Suprapubic skin (tissue), 4 donors: ENCODE measurements around the gene FIGN. TPM values are rescaled to one million over a fixed set of nuclear protein-coding genes. Genes with fewer than 3 reads are reported as not detected.

Experiments used
- DNase-seq, 2 donors: peaks; one replicate each; pipeline ENCODE4 v3.0.0-alpha.2; 2019; ENCODE audit warnings: low spot score in 2 of 2
- H3K27ac ChIP-seq: fragments of 200-600 bp; sonication (generic); one replicate; pipeline ENCODE4 v1.5.1; 2019
- H3K27me3 ChIP-seq: fragments of 200-600 bp; sonication (generic); one replicate; pipeline ENCODE4 v1.5.1; 2019
- H3K36me3 ChIP-seq: fragments of 200-600 bp; sonication (generic); one replicate; pipeline ENCODE4 v1.5.1; 2019
- H3K4me1 ChIP-seq: fragments of 200-600 bp; sonication (generic); one replicate; pipeline ENCODE4 v1.5.1; 2019
- H3K4me3 ChIP-seq: fragments of 200-600 bp; sonication (generic); one replicate; pipeline ENCODE4 v1.5.1; 2019; ENCODE audit warnings: mild to moderate bottlenecking
- H3K9me3 ChIP-seq: fragments of 200-600 bp; sonication (generic); one replicate; pipeline ENCODE4 v1.5.1; 2019
- EP300 ChIP-seq: sonication (generic); formaldehyde crosslinking; IDR thresholded peaks from one replicate; pipeline ENCODE4 v1.6.1; 2017; ENCODE audit warnings: antibody characterized with exemption
- POLR2A ChIP-seq, 2 donors: fragments of 450-650 bp; IDR thresholded peaks; one replicate each; pipeline ENCODE4 v1.6.1; 2017; ENCODE audit warnings: antibody characterized with exemption in 2 of 2, mild to moderate bottlenecking in 2 of 2, moderate library complexity in 2 of 2
- POLR2AphosphoS5 ChIP-seq, 3 donors: sonication (generic); formaldehyde crosslinking; IDR thresholded peaks; one replicate each; pipeline ENCODE4 v1.6.1; 2017; ENCODE audit warnings: antibody characterized with exemption in 3 of 3
- WGBS: methylation state at CpG from one replicate; pipeline ENCODE4 v1.1.5; 2018; 5-methylcytosine and 5-hydroxymethylcytosine counted together
- total RNA-seq, 4 donors: library from RNA; depleted of rRNA; stranded (reverse); fragments of >200 nt; gene quantifications; one replicate each; pipeline ENCODE4 v1.1.0, GENCODE V29; 2016
- TF ChIP-seq, protein P1 (sequence below), 2 donors: fragments of 200-600 bp in 1 of 2; fragments of 450-650 bp in 1 of 2; sonication (generic) in 1 of 2; IDR thresholded peaks; one replicate each; pipeline ENCODE4 v1.5.1; 2016 to 2019; ENCODE audit warnings: antibody characterized with exemption in 2 of 2, mild to moderate bottlenecking in 1 of 2, moderate library complexity in 1 of 2

Gene FIGN
- total RNA-seq, 4 donors from 2014 or later, result 1.6 to 2.2 (median 1.9) TPM

DNA sequence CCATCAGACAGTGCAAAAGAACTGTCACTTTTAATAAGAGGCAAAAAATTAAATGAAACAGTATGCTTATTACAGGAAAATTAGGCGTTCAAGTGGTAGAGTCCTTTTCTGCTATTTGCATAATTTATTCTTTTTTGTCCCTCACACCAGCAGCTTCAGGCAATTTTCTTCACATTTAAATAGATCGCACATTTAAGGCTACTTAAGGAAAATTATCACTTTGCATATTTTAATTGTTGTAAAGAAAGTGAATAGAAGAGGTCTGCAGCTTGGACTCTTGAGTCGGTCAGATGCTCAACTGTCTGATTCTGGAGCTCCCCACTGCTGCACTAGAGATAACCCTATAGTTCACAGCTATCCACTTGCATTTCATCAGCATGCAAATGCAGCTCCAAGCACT is 141.3 kb downstream of the FIGN start:
- H3K36me3 ChIP-seq, result no peaks in the 10 kb centered on the region
- H3K27ac ChIP-seq, result no peak overlapping the region
- H3K27me3 ChIP-seq, result no peaks in the 10 kb centered on the region
- no peak for DNase-seq
- H3K4me1 ChIP-seq, result no peaks in the 10 kb centered on the region
- no peaks in the 10 kb centered on the region for H3K9me3 ChIP-seq
- H3K4me3 ChIP-seq, result no peak overlapping the region
- 74% methylated on average over 3 of the region's 3 CpGs for WGBS
- TF ChIP-seq, protein P1, sequence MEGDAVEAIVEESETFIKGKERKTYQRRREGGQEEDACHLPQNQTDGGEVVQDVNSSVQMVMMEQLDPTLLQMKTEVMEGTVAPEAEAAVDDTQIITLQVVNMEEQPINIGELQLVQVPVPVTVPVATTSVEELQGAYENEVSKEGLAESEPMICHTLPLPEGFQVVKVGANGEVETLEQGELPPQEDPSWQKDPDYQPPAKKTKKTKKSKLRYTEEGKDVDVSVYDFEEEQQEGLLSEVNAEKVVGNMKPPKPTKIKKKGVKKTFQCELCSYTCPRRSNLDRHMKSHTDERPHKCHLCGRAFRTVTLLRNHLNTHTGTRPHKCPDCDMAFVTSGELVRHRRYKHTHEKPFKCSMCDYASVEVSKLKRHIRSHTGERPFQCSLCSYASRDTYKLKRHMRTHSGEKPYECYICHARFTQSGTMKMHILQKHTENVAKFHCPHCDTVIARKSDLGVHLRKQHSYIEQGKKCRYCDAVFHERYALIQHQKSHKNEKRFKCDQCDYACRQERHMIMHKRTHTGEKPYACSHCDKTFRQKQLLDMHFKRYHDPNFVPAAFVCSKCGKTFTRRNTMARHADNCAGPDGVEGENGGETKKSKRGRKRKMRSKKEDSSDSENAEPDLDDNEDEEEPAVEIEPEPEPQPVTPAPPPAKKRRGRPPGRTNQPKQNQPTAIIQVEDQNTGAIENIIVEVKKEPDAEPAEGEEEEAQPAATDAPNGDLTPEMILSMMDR (IDR thresholded peaks at IDR 0.05), result no peak
- TF ChIP-seq POLR2AphosphoS5 (IDR thresholded peaks at IDR 0.05) (no peak), EP300 (no peak), POLR2A (IDR thresholded peaks at IDR 0.05) (no peak)

- TF ChIP-seq EP300 (no peak), POLR2AphosphoS5 (IDR thresholded peaks at IDR 0.05) (no peak), POLR2A (IDR thresholded peaks at IDR 0.05) (no peak)
- TF ChIP-seq, protein P1 (IDR thresholded peaks at IDR 0.05), result no peak
- no peak overlapping the region for H3K27ac ChIP-seq
- no peaks in the 10 kb centered on the region for H3K27me3 ChIP-seq
- H3K4me3 ChIP-seq, result no peak overlapping the region
- no peaks in the 10 kb centered on the region for H3K36me3 ChIP-seq
- no peak for DNase-seq
- no peaks in the 10 kb centered on the region for H3K9me3 ChIP-seq
- 83% methylated on average over 6 of the region's 6 CpGs for WGBS
- no peaks in the 10 kb centered on the region for H3K4me1 ChIP-seq
Measured at GRCh38 chr2:163593982-163594381, 141.8 kb downstream of the FIGN start.

GRCh38 chr2:163592954-163593622 is 142.7 kb downstream of the FIGN start:
- no peaks in the 10 kb centered on the region for H3K36me3 ChIP-seq
- H3K27me3 ChIP-seq, result no peaks in the 10 kb centered on the region
- H3K27ac ChIP-seq, result no peak overlapping the region
- DNase-seq, result no peak
- H3K9me3 ChIP-seq, result no peaks in the 10 kb centered on the region
- H3K4me3 ChIP-seq, result no peak overlapping the region
- no peaks in the 10 kb centered on the region for H3K4me1 ChIP-seq
- WGBS, result 79% methylated on average over 6 of the region's 6 CpGs
- TF ChIP-seq POLR2AphosphoS5 (IDR thresholded peaks at IDR 0.05) (no peak), EP300 (no peak), POLR2A (IDR thresholded peaks at IDR 0.05) (no peak)
- TF ChIP-seq, protein P1 (IDR thresholded peaks at IDR 0.05), result no peak

- no peaks in the 10 kb centered on the region for H3K9me3 ChIP-seq
- 51% methylated on average over 3 of the region's 3 CpGs for WGBS
- no peaks in the 10 kb centered on the region for H3K27me3 ChIP-seq
- TF ChIP-seq EP300 (no peak), POLR2AphosphoS5 (IDR thresholded peaks at IDR 0.05) (no peak), POLR2A (IDR thresholded peaks at IDR 0.05) (no peak)
- TF ChIP-seq, protein P1 (IDR thresholded peaks at IDR 0.05), result no peak
- no peaks in the 10 kb centered on the region for H3K36me3 ChIP-seq
- no peak overlapping the region for H3K27ac ChIP-seq
- H3K4me1 ChIP-seq, result no peaks in the 10 kb centered on the region
- no peak for DNase-seq
- H3K4me3 ChIP-seq, result no peak overlapping the region
Measured at GRCh38 chr2:163591461-163591860, 144.3 kb downstream of the FIGN start.

DNA sequence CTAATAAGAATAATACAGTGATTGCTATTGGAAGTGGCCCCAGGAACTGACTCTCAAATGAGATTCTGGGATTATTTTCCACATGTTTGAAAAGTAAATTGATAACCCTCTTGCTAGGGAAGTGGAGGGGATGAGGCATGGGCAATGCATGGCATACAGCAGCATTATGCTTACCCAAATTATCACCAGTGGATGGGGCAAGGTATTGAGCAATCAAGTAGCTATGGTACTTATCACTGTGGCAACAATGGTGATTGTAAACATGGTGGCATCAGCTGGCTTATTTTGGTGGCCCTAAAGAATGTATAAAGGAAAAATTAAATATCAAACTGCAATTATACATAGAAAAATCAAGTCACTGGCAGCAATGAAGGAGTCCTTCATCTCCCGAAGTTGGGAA is 155.1 kb downstream of the FIGN start:
- DNase-seq, result no peak
- H3K27me3 ChIP-seq, result no peaks in the 10 kb centered on the region
- no peak overlapping the region for H3K27ac ChIP-seq
- H3K4me3 ChIP-seq, result no peak overlapping the region
- 89% methylated on average over 1 of the region's 1 CpG for WGBS
- H3K4me1 ChIP-seq, result no peaks in the 10 kb centered on the region
- H3K36me3 ChIP-seq, result no peaks in the 10 kb centered on the region
- TF ChIP-seq POLR2A (IDR thresholded peaks at IDR 0.05) (no peak), EP300 (no peak), POLR2AphosphoS5 (IDR thresholded peaks at IDR 0.05) (no peak)
- TF ChIP-seq, protein P1 (IDR thresholded peaks at IDR 0.05), result no peak
- H3K9me3 ChIP-seq, result no peaks in the 10 kb centered on the region
